Ovary (tissue), 9 donors: ENCODE measurements around the gene DUSP16. TPM values are rescaled to one million over a fixed set of nuclear protein-coding genes. Genes with fewer than 3 reads are reported as not detected.

Experiments used
- DNase-seq, 5 donors: peaks; one replicate each; pipeline ENCODE4 v3.0.0-alpha.2; 2019 to 2020
- H3K27ac ChIP-seq, 2 donors: fragments of 200-600 bp; one replicate each; pipeline versions ENCODE4 v1.5.1 to v1.8.0; 2019 to 2022
- H3K27me3 ChIP-seq: fragments of 200-600 bp; one replicate; pipeline ENCODE4 v1.8.0; 2022
- H3K36me3 ChIP-seq: fragments of 200-600 bp; sonication (generic); one replicate; pipeline ENCODE4 v1.5.1; 2019
- H3K4me1 ChIP-seq: one replicate; pipeline ENCODE4 v1.8.1; 2013; ENCODE audit warnings: mild to moderate bottlenecking, moderate library complexity; ENCODE audit not compliant: insufficient read depth
- H3K4me3 ChIP-seq: fragments of 200-600 bp; sonication (generic); one replicate; pipeline ENCODE4 v1.5.1; 2017
- H3K9me3 ChIP-seq, 2 donors: fragments of 200-600 bp in 1 of 2; sonication (generic) in 1 of 2; one replicate each; pipeline versions ENCODE4 v1.5.1 to v1.8.1; 2013 to 2019; ENCODE audit warnings: mild to moderate bottlenecking in 1 of 2, moderate library complexity in 1 of 2
- EP300 ChIP-seq: sonication (generic); formaldehyde crosslinking; IDR thresholded peaks from one replicate; pipeline ENCODE4 v1.6.1; 2017; ENCODE audit warnings: antibody characterized with exemption
- POLR2A ChIP-seq: fragments of 450-650 bp; IDR thresholded peaks from one replicate; pipeline ENCODE4 v1.6.1; 2017; ENCODE audit warnings: antibody characterized with exemption, mild to moderate bottlenecking, moderate library complexity
- WGBS, 3 donors: extraction: QIAGEN DNeasy Blood & Tissue Kit in 1 of 3; methylation state at CpG; one replicate each; pipeline versions ENCODE4 v1.1.5 to v1.1.7; 2013 to 2017; 5-methylcytosine and 5-hydroxymethylcytosine counted together
- intact Hi-C, 4 donors: fragments of 100-400 bp; cut with DNase I; formaldehyde crosslinking; loops; one replicate each; pipeline versions ENCODE4 v1.11.0 to v1.15.1; 2022 to 2023
- polyA plus RNA-seq, 2 donors: library from polyadenylated mRNA; stranded (reverse); fragments of 200-250 nt in 1 of 2; fragments of 350-450 nt in 1 of 2; fragmentation: Illumina TruSeq in 1 of 2; extraction: RNeasy Lipid Tissue Mini Kit (QIAGEN cat#74804) in 1 of 2; gene quantifications; one replicate each; pipeline ENCODE4 v1.2.3, GENCODE V29; 2013 to 2014
- total RNA-seq, 7 donors: library from RNA; depleted of rRNA in 2 of 7; stranded (reverse); fragments of >200 nt in 2 of 7; fragmentation: NEBNext Ultra II Directional in 3 of 7; extraction: Animal tissue kit (Norgen Biotek cat#: 25700) in 3 of 7; gene quantifications; one replicate each; pipeline versions ENCODE4 v1.1.0 to v1.2.4, GENCODE V29; 2016 to 2023
- TF ChIP-seq, protein P1 (sequence below), 3 donors: fragments of 450-650 bp in 2 of 3; fragments of 200-600 bp in 1 of 3; IDR thresholded peaks; one replicate each; pipeline versions ENCODE4 v1.5.1 to v1.8.0; 2016 to 2022; ENCODE audit warnings: antibody characterized with exemption in 3 of 3, mild to moderate bottlenecking in 1 of 3
- donor health status: DM: no; HTN: no; CAD: no; lungs with moderate emphysema.
- donor health status: DM: no; HTN: no; CAD: no.
- donor health status: Bipolar disorder and iron deficiency.
- donor health status: DM: yes; HTN: yes; CAD: no.
- donor health status: DM: no; HTN: no; CAD: no.
- donor health status: DM: yes; HTN: yes; CAD: no.

The DUSP16 gene
- total and polyA plus RNA-seq, 9 donors = 12.5 to 54.0 (median 27.3) TPM

GRCh38 chr12:12460935-12461922, 101.4 kb downstream of the DUSP16 start:
- DNase-seq = no peak
- no peaks in the 10 kb centered on the region for H3K36me3 ChIP-seq
- H3K9me3 ChIP-seq = no peaks in the 10 kb centered on the region
- no peaks in the 10 kb centered on the region for H3K27me3 ChIP-seq
- no peak for TF ChIP-seq EP300
- TF ChIP-seq POLR2A = no peak
- TF ChIP-seq, protein P1, sequence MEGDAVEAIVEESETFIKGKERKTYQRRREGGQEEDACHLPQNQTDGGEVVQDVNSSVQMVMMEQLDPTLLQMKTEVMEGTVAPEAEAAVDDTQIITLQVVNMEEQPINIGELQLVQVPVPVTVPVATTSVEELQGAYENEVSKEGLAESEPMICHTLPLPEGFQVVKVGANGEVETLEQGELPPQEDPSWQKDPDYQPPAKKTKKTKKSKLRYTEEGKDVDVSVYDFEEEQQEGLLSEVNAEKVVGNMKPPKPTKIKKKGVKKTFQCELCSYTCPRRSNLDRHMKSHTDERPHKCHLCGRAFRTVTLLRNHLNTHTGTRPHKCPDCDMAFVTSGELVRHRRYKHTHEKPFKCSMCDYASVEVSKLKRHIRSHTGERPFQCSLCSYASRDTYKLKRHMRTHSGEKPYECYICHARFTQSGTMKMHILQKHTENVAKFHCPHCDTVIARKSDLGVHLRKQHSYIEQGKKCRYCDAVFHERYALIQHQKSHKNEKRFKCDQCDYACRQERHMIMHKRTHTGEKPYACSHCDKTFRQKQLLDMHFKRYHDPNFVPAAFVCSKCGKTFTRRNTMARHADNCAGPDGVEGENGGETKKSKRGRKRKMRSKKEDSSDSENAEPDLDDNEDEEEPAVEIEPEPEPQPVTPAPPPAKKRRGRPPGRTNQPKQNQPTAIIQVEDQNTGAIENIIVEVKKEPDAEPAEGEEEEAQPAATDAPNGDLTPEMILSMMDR (IDR thresholded peaks at IDR 0.05) = no peak
- H3K4me1 ChIP-seq = no peaks in the 10 kb centered on the region
- H3K4me3 ChIP-seq = no peak overlapping the region
- WGBS, 3 donors = 90 to 93% (median 91%) methylated on average over 8 of the region's 8 CpGs
- H3K27ac ChIP-seq = no peak overlapping the region
- intact Hi-C loops = no loop called here

DNA sequence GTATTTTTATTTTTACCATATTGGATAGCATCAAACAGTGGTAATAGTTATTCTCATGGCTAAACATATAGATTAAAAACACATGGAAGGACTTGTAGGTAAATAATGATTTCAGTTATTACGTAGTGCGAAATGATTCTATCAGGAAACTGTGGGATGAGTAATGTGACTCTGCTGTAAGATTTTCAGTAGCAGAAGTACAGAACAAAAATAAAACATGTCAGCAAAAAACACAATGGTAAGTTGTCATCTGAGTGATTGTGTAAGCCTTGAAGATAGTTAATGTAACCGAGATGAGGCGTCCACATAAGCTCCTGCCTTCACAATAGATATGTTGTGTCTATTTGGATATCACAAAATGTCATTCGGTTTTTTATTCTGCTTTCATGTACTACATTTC, 106.0 kb downstream of the DUSP16 start:
- H3K4me1 ChIP-seq = no peaks in the 10 kb centered on the region
- H3K9me3 ChIP-seq = no peaks in the 10 kb centered on the region
- H3K27me3 ChIP-seq = no peaks in the 10 kb centered on the region
- H3K27ac ChIP-seq = no peak overlapping the region
- WGBS, 3 donors = 45 to 82% (median 71%) methylated on average over 5 of the region's 5 CpGs
- H3K4me3 ChIP-seq = no peak overlapping the region
- no peak for DNase-seq
- no peaks in the 10 kb centered on the region for H3K36me3 ChIP-seq
- intact Hi-C loops = no loop called here
- no peak for TF ChIP-seq POLR2A
- TF ChIP-seq, protein P1 (IDR thresholded peaks at IDR 0.05) = no peak
- TF ChIP-seq EP300 = no peak

DNA sequence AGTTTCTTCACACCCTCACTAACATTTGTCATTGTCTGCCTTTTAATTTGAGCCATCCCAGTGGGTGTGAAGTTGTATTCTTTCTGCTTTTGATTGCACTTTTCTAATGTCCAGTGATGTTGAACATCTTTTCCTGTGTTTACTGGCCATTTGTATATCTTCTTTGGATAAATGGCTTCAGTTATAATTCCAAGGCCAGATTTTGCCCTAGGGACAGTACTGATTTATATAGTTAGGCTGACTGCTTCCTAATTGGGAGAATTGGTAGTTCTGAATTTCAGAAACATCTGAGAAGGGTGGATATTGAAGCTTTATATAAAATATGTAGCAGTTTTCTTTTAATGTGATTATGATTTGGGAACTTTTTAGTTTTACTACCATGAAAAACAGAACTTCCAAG, 108.3 kb downstream of the DUSP16 start:
- no peaks in the 10 kb centered on the region for H3K27me3 ChIP-seq
- H3K9me3 ChIP-seq = no peaks in the 10 kb centered on the region
- no peak for DNase-seq
- TF ChIP-seq POLR2A (no peak), EP300 (no peak)
- TF ChIP-seq, protein P1 (IDR thresholded peaks at IDR 0.05) = no peak
- intact Hi-C loops = no loop called here
- no peaks in the 10 kb centered on the region for H3K36me3 ChIP-seq
- no peak overlapping the region for H3K27ac ChIP-seq
- H3K4me3 ChIP-seq = no peak overlapping the region
- no peaks in the 10 kb centered on the region for H3K4me1 ChIP-seq

DNA sequence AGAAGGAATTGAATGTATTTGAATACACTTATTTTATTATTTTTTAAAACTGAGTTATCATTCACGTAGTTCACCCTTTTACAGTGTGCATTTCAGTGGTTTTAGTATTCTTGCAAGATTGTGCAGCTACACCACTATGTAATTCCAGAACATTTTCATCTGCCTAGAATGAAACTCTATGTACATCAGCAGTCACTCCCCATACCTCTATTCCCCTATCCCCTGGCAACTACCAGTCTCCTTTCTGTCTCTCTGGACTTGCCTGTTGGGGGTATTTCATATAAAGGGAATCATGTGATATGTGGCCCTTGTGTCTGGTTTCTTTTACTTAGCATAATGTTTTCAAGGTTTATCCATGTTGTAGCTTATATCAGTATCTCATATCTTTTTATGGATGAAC, 109.0 kb downstream of the DUSP16 start:
- DNase-seq = no peak
- H3K27ac ChIP-seq = no peak overlapping the region
- no peaks in the 10 kb centered on the region for H3K4me1 ChIP-seq
- intact Hi-C loops = no loop called here
- no peaks in the 10 kb centered on the region for H3K27me3 ChIP-seq
- H3K9me3 ChIP-seq = no peaks in the 10 kb centered on the region
- no peak for TF ChIP-seq POLR2A
- H3K4me3 ChIP-seq = no peak overlapping the region
- H3K36me3 ChIP-seq = no peaks in the 10 kb centered on the region
- WGBS, 3 donors = 97 to 100% (median 98%) methylated on average over 1 of the region's 1 CpG

GRCh38 chr12:12452326-12452902, 110.2 kb downstream of the DUSP16 start:
- no peaks in the 10 kb centered on the region for H3K4me1 ChIP-seq
- H3K9me3 ChIP-seq = no peaks in the 10 kb centered on the region
- no peak for DNase-seq
- TF ChIP-seq POLR2A (no peak), EP300 (no peak)
- TF ChIP-seq, protein P1 (IDR thresholded peaks at IDR 0.05) = no peak
- no peak overlapping the region for H3K27ac ChIP-seq
- WGBS, 3 donors = 92 to 95% (median 93%) methylated on average over 21 of the region's 21 CpGs
- H3K27me3 ChIP-seq = no peaks in the 10 kb centered on the region
- intact Hi-C loops = no loop called here
- H3K4me3 ChIP-seq = no peak overlapping the region
- no peaks in the 10 kb centered on the region for H3K36me3 ChIP-seq
